BJ (cell line): ENCODE results near the gene CEP170B. TPM values are rescaled to one million over a fixed set of nuclear protein-coding genes. Genes with fewer than 3 reads are reported as not detected.
A peak's percentile ranks its signal among the peaks of the same experiment; 100 is the strongest.

Experiments
- CTCF ChIA-PET: fragments of 350-600 bp; formaldehyde crosslinking; extraction: SDS; loops from one replicate; lab custom pipeline; 2021; ENCODE audit warnings: antibody characterized with exemption, inconsistent platforms; lab: Yijun Ruan, JAX
- POLR2A ChIA-PET: fragments of 300-600 bp; sonication (Branson Sonifier 250); formaldehyde crosslinking; extraction: SDS; loops from one replicate; lab custom pipeline; 2021; ENCODE audit warnings: antibody characterized with exemption; lab: Charles Lee
- DNase-seq: peaks from one replicate; pipeline ENCODE4 v3.0.0-alpha.2; 2011; ENCODE audit warnings: low read depth
- H3K27me3 ChIP-seq: 2 replicates; pipeline ENCODE4 v1.6.0; 2011; ENCODE audit warnings: low read length; ENCODE audit not compliant: control insufficient read depth, insufficient read depth
- H3K36me3 ChIP-seq: 2 replicates; pipeline ENCODE4 v1.5.1; 2011; ENCODE audit warnings: low read length; ENCODE audit not compliant: control insufficient read depth, insufficient read depth
- H3K4me3 ChIP-seq: 2 replicates; pipeline ENCODE4 v1.5.1; 2011; ENCODE audit warnings: low read depth, mild to moderate bottlenecking, control low read depth, low read length
- polyA plus RNA-seq: library from polyadenylated mRNA; depleted of rRNA; stranded (reverse); fragments of >200 nt; gene quantifications from 2 replicates; pipeline ENCODE4 v1.2.3, GENCODE V29; 2011
- TF ChIP-seq, protein P1 (sequence below): IDR thresholded peaks from 2 replicates; pipeline ENCODE4 v1.5.1; 2011; ENCODE audit warnings: low read depth, mild to moderate bottlenecking, control low read depth, inconsistent platforms, low read length, moderate library complexity; ENCODE audit not compliant: insufficient read depth

Gene CEP170B
- polyA plus RNA-seq, 1 experiment = 8.0 TPM

DNA sequence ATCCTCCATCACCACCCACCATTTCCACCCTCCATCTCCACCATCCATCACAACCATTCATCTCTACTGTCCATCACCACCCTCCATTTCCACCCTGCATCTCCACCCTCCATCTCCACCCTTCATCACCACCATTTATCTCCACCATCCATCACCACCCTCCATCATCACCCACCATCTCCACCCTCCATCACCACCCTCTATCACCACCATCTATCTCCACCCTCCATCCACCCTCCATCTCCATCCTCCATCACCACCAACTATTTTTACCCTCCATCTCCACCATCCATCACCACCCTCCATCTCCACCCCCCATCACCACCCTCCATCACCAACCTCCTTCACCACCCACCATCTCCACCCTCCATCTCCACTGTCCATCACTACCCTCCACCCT lies 4.7 kb upstream of the CEP170B start:
- no peak overlapping the region for H3K4me3 ChIP-seq
- TF ChIP-seq, protein P1, sequence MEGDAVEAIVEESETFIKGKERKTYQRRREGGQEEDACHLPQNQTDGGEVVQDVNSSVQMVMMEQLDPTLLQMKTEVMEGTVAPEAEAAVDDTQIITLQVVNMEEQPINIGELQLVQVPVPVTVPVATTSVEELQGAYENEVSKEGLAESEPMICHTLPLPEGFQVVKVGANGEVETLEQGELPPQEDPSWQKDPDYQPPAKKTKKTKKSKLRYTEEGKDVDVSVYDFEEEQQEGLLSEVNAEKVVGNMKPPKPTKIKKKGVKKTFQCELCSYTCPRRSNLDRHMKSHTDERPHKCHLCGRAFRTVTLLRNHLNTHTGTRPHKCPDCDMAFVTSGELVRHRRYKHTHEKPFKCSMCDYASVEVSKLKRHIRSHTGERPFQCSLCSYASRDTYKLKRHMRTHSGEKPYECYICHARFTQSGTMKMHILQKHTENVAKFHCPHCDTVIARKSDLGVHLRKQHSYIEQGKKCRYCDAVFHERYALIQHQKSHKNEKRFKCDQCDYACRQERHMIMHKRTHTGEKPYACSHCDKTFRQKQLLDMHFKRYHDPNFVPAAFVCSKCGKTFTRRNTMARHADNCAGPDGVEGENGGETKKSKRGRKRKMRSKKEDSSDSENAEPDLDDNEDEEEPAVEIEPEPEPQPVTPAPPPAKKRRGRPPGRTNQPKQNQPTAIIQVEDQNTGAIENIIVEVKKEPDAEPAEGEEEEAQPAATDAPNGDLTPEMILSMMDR = no peak
- DNase-seq = no peak
- CTCF ChIA-PET = no interaction called here
- POLR2A ChIA-PET = no interaction called here
- H3K36me3 ChIP-seq = no peaks in the 10 kb centered on the region
- peaks cover 16% of the 10 kb centered on the region for H3K27me3 ChIP-seq

DNA sequence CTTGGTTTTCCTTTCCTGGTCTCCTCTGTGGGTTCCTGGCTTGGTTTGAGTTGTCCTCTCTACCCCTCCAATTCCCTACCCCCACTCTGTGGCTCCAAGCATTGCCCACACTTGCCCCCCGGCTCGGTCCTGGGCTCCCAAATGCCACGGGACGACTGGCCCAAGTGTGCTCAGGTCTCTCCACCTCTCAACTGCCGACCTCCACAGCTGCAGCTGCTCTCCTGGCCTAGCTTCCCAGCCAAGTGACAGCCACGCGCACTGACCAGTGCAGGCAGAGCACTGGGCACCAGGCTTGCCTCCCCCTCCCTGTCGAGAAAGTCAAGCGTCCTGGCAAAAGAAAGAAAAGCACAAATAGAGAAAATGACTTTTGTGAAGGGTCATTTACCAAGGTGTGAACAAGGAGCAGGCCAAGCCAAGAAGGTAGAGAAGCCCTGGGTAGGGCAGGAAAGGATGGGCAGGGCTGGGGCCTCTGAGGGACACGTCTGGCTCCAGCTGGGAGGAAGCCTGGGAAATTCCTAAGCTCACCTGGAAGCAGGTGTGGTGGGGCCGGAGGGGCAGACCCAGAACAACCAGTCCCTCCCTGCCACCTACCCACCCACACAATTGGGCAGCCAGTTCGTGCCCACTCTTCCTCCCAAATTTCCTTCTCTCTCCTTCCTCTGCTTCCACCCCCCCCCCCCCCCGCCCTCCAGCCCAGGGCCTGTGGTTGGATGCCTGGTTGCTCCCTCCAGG lies 1.8 kb upstream of the CEP170B start:
- ChIA-PET POLR2A (no interaction called here), CTCF (interaction anchor here (0.6 to 0.9 kb wide), 2 partner anchors 36 to 626 kb away, joined by 3 to 4 read pairs; no protein-coding TSS in a partner anchor)
- no peak for DNase-seq
- TF ChIP-seq, protein P1 = no peak
- H3K4me3 ChIP-seq = no peak overlapping the region
- peaks cover 15% of the 10 kb centered on the region for H3K27me3 ChIP-seq
- peaks cover 3% of the 10 kb centered on the region for H3K36me3 ChIP-seq

DNA sequence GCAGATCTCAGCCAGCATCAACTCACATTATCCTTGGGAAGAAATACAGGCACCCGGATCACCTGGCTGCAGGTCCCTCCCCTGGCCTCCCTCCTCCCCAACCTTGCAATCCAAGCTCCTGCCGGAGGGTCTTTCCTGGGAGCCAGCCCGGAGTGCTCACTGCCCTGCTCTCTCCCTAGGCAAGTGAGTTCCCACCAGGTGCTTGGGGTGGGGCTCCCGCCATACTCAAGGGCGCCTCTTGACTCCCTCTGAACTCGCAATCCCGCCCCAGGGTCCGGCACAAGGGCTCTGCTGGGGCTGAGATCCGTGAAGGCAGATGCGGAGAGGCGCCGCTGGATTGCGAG lies 1.2 kb upstream of the CEP170B start:
- Histone ChIP-seq H3K36me3 (peaks cover 3% of the 10 kb centered on the region), H3K4me3 (no peak overlapping the region), H3K27me3 (peaks cover 15% of the 10 kb centered on the region)
- ChIA-PET POLR2A (no interaction called here), CTCF (interaction anchor here (0.6 to 1.2 kb wide), 3 partner anchors 37 to 786 kb away, joined by 3 to 4 read pairs (median 3); no protein-coding TSS in a partner anchor)
- DNase-seq = no peak
- TF ChIP-seq, protein P1 = no peak

DNA sequence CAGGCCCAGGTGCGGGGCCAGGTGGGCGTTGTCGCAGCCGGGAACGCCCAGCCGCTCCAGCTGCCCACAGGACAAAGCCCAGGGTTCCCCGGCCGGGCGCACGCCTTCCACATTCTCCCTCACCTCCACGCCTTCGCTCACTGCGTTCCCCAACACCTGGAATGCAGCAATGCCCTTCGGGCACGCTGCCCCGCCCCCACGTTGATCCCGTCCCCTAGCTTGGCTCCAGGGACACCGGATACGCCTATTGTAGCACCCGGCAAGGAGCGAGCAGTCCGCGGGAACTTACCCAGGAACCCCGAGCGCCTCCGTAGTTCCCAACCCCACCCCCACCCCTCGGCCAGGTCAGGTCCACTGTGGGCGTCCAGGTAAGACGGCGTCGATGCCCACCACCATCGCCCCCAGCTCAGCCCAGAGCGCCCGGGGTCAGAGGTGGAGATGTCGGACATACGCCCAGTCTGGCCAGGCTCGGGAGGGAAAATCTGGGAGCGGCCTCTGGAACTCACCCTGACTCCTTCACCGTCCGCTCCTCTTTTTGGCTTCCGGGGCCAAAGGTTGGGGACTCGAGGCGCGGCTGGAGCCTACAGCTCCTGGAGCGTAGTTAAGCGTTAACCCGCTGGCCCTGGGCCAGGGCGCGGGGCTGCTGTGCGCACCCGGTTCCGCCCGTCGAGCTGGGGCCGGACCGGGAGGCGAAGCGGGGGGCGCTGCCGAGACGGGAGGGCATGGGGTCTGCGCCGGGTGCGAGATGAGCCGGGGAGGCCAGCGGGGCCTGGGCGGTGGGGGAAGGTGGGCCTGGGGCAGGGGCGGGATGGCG lies 594 bp upstream of the CEP170B start:
- H3K27me3 ChIP-seq = peaks cover 15% of the 10 kb centered on the region
- ChIA-PET CTCF (interaction anchor here (0.6 to 1.2 kb wide), 3 partner anchors 34 to 787 kb away, joined by 3 read pairs; no protein-coding TSS in a partner anchor), POLR2A (no interaction called here)
- DNase-seq = no peak
- peak overlapping the region; percentile 49 for H3K4me3 ChIP-seq
- H3K36me3 ChIP-seq = peaks cover 3% of the 10 kb centered on the region
- TF ChIP-seq, protein P1 = no peak
